ENCODE measurements around the gene ZDHHC19. TPM values are rescaled to one million over a fixed set of nuclear protein-coding genes. Genes with fewer than 3 reads are reported as not detected.
A peak's percentile ranks its signal among the peaks of the same experiment; 100 is the strongest.

The ZDHHC19 gene
- total RNA-seq, 1 donor from 2014 or later = not detected

GRCh38 chr3:196202516-196202970, 8.7 kb downstream of the ZDHHC19 start:
- no peak overlapping the region for H3K27ac Mint-ChIP-seq (ENCODE audit: unreplicated experiment)
- peak overlapping the region; percentile 42 for H2AFZ ChIP-seq (ENCODE audit: low read depth, low read length)
- H3K4me2 ChIP-seq (ENCODE audit: low read length) = peak overlapping the region; percentile 61

DNA sequence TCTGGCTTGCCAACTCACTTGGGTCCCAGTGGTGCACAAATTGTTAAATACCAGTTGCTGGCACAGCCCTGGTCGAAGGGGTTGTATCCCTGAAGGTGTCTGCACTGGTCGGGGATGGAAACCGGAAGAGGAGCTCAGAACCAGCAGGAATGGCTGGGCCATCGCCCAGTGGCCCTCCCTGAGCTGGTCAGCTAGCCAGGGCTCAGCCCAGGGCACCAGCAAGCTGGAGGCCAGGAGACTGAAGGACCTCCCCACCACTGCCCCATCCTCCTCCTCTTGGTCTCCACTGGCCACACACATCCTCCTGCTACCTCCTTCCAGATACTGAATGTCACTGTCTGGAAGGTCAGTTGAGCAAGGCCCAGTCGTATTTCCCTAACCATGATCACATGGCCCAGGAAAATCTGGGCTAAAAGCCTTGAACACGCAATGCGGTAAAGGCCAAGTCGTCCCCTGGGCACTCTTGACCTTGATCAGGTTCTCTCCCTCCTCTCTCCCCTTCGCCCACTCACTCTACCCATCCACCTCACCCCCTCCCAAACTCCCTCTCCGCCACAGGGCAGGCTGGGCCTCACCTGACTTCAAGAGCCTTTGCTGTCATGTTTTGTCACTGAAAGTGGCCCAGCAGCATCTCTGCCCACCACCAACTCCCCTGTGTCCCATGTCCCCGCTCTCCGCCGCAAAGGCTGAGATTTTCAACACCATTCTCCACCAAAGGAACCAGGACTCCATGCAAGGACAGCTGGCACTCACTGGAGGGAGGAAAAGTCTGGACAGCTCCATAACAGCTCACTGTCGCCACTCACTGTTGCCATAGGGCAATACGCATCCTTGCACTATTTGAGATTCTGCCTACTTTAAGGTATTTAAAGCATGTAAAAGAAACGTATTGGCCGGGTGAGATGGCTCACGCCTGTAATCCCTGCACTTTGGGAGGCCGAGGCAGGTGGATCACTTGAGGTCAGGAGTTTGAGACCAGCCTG, 12.1 kb downstream of the ZDHHC19 start:
- TF ChIP-seq CTCF (IDR thresholded peaks at IDR 0.05; ENCODE audit: insufficient read depth, low read depth, low read length) (no peak), EZH2 (IDR thresholded peaks at IDR 0.05; ENCODE audit: insufficient read depth, low read length) (no peak)
- no peaks in the 10 kb centered on the region for H3K27me3 ChIP-seq (ENCODE audit: insufficient read depth, low read length)
- H3K9ac ChIP-seq (ENCODE audit: low read length) = no peak overlapping the region
- H3K9me3 ChIP-seq (ENCODE audit: insufficient read depth, low read depth, low read length) = no peaks in the 10 kb centered on the region
- H3K36me3 Mint-ChIP-seq (ENCODE audit: low read depth, unreplicated experiment) = no peaks in the 10 kb centered on the region
- H3K27ac ChIP-seq (ENCODE audit: low read depth, low read length) = no peak overlapping the region
- peaks cover 18% of the 10 kb centered on the region for H3K27me3 Mint-ChIP-seq (ENCODE audit: low read depth, unreplicated experiment)
- no peaks in the 10 kb centered on the region for H3K9me3 Mint-ChIP-seq (ENCODE audit: unreplicated experiment)
- H3K4me3 ChIP-seq (ENCODE audit: insufficient read depth, low read depth, low read length) = no peak overlapping the region
- H4K20me1 ChIP-seq (ENCODE audit: insufficient read depth, low read length) = no peaks in the 10 kb centered on the region
- H3K4me1 Mint-ChIP-seq (ENCODE audit: low read depth, unreplicated experiment) = no peaks in the 10 kb centered on the region
- DNase-seq (ENCODE audit: low read depth) = no peak
- no peak overlapping the region for H3K4me2 ChIP-seq (ENCODE audit: low read length)
- no peaks in the 10 kb centered on the region for H3K36me3 ChIP-seq (ENCODE audit: insufficient read depth, low read length)
- no peak overlapping the region for H3K4me3 Mint-ChIP-seq (ENCODE audit: unreplicated experiment)
- H3K27ac Mint-ChIP-seq (ENCODE audit: unreplicated experiment) = no peak overlapping the region
- H3K4me1 ChIP-seq (ENCODE audit: insufficient read depth, low read length) = peaks cover 5% of the 10 kb centered on the region
- H2AFZ ChIP-seq (ENCODE audit: low read depth, low read length) = no peak overlapping the region
- H3K79me2 ChIP-seq (ENCODE audit: insufficient read depth, low read length) = no peaks in the 10 kb centered on the region
- FAIRE-seq = no peak

More at GRCh38 chr3:196202516-196202970, 8.7 kb downstream of the ZDHHC19 start:
- Histone ChIP-seq H4K20me1 (ENCODE audit: insufficient read depth, low read length) (no peaks in the 10 kb centered on the region), H3K4me3 (ENCODE audit: insufficient read depth, low read depth, low read length) (peak overlapping the region; percentile 33), H3K4me1 (ENCODE audit: insufficient read depth, low read length) (peaks cover 5% of the 10 kb centered on the region), H3K27me3 (ENCODE audit: insufficient read depth, low read length) (peaks cover 4% of the 10 kb centered on the region), H3K9ac (ENCODE audit: low read length) (no peak overlapping the region), H3K36me3 (ENCODE audit: insufficient read depth, low read length) (no peaks in the 10 kb centered on the region), H3K9me3 (ENCODE audit: insufficient read depth, low read depth, low read length) (no peaks in the 10 kb centered on the region), H3K27ac (ENCODE audit: low read depth, low read length) (no peak overlapping the region), H3K79me2 (ENCODE audit: insufficient read depth, low read length) (no peaks in the 10 kb centered on the region)
- H3K27me3 Mint-ChIP-seq (ENCODE audit: low read depth, unreplicated experiment) = peaks cover 25% of the 10 kb centered on the region
- TF ChIP-seq CTCF (IDR thresholded peaks at IDR 0.05; ENCODE audit: insufficient read depth, low read depth, low read length) = no peak
- TF ChIP-seq EZH2 (IDR thresholded peaks at IDR 0.05; ENCODE audit: insufficient read depth, low read length) = no peak
- peaks cover 4% of the 10 kb centered on the region for H3K9me3 Mint-ChIP-seq (ENCODE audit: unreplicated experiment)
- no peak for FAIRE-seq
- H3K4me1 Mint-ChIP-seq (ENCODE audit: low read depth, unreplicated experiment) = no peaks in the 10 kb centered on the region
- H3K36me3 Mint-ChIP-seq (ENCODE audit: low read depth, unreplicated experiment) = peaks cover 2% of the 10 kb centered on the region
- peak; percentile 10 for DNase-seq (ENCODE audit: low read depth)
- H3K4me3 Mint-ChIP-seq (ENCODE audit: unreplicated experiment) = no peak overlapping the region

All from astrocyte (in vitro differentiated cells and primary cell).